OCI-LY7 (cell line): ENCODE results near the gene PLEKHO1. TPM values are rescaled to one million over a fixed set of nuclear protein-coding genes. Genes with fewer than 3 reads are reported as not detected.

ENCODE experiments used
- BruUV-seq: library from RNA; stranded (reverse); fragments of 400-500 nt; replicated peaks from 2 replicates; lab custom pipeline; 2021; lab: Mats Ljungman, UMichigan
- CTCF ChIA-PET: fragments of 300-600 bp; sonication (Branson Sonifier 250); formaldehyde crosslinking; loops from one replicate; lab custom pipeline; 2022; ENCODE audit warnings: antibody characterized with exemption; ENCODE audit not compliant: unreplicated experiment; lab: Charles Lee
- POLR2A ChIA-PET: fragments of 300-600 bp; sonication (Branson Sonifier 250); formaldehyde crosslinking; loops from one replicate; lab custom pipeline; 2022; ENCODE audit warnings: antibody characterized with exemption; lab: Charles Lee
- DNase-seq: peaks from one replicate; pipeline ENCODE4 v3.0.0-alpha.2; 2015; ENCODE audit warnings: low spot score
- H2AFZ ChIP-seq: fragments of 200-600 bp; sonication (generic), shearing (Covaris generic); 2 replicates; pipeline ENCODE4 v1.6.1; 2014; ENCODE audit warnings: mild to moderate bottlenecking, antibody characterized with exemption, low read length, moderate library complexity
- H3K27ac ChIP-seq: fragments of 200-600 bp; sonication (generic); 2 replicates; pipeline ENCODE4 v1.5.1; 2014; ENCODE audit warnings: mixed run types, low read depth, mild to moderate bottlenecking, moderate library complexity, low read length, inconsistent platforms; ENCODE audit not compliant: poor library complexity, severe bottlenecking
- H3K36me3 ChIP-seq: fragments of 200-600 bp; sonication (generic); 2 replicates; pipeline ENCODE4 v1.6.1; 2014; ENCODE audit warnings: mild to moderate bottlenecking, antibody characterized with exemption, low read length, moderate library complexity, mixed read lengths; ENCODE audit not compliant: insufficient read depth
- H3K4me1 ChIP-seq: fragments of 200-600 bp; sonication (generic); 2 replicates; pipeline ENCODE4 v1.5.1; 2014; ENCODE audit warnings: mild to moderate bottlenecking, low read length; ENCODE audit not compliant: insufficient read depth, poor library complexity, severe bottlenecking
- H3K4me2 ChIP-seq: fragments of 200-600 bp; sonication (generic); 2 replicates; pipeline ENCODE4 v1.6.1; 2014; ENCODE audit warnings: mild to moderate bottlenecking, low read length
- H3K4me3 ChIP-seq: fragments of 200-600 bp; sonication (generic); 2 replicates; pipeline ENCODE4 v1.5.1; 2014; ENCODE audit warnings: mild to moderate bottlenecking, low read depth, low read length; ENCODE audit not compliant: poor library complexity, severe bottlenecking
- H3K79me2 ChIP-seq: fragments of 200-600 bp; sonication (generic); 2 replicates; pipeline ENCODE4 v1.6.1; 2016; ENCODE audit warnings: low read depth, mild to moderate bottlenecking, low read length, moderate library complexity, mixed read lengths; ENCODE audit not compliant: insufficient read depth
- H3K9me2 ChIP-seq: fragments of 200-600 bp; sonication (generic); 2 replicates; pipeline ENCODE4 v1.6.1; 2016; ENCODE audit warnings: mild to moderate bottlenecking, low read length, mixed read lengths; ENCODE audit not compliant: insufficient read depth
- H3K9me3 ChIP-seq: fragments of 200-600 bp; sonication (generic); 2 replicates; pipeline ENCODE4 v1.6.1; 2014; ENCODE audit warnings: mild to moderate bottlenecking, mixed run types, low read length, mixed read lengths
- H4K20me1 ChIP-seq: fragments of 200-600 bp; sonication (generic); 2 replicates; pipeline ENCODE4 v1.6.1; 2014; ENCODE audit warnings: mild to moderate bottlenecking, antibody characterized with exemption, low read length, moderate library complexity, mixed read lengths; ENCODE audit not compliant: insufficient read depth
- EZH2phosphoT487 ChIP-seq: fragments of 200-600 bp; sonication (generic); IDR thresholded peaks from 2 replicates; pipeline ENCODE4 v1.6.1; 2018; ENCODE audit warnings: low read depth, borderline replicate concordance, mild to moderate bottlenecking, mixed run types, antibody characterized with exemption, low read length, moderate library complexity, mixed read lengths
- intact Hi-C: fragments of 100-400 bp; cut with micrococcal nuclease; formaldehyde crosslinking; loops from one replicate; pipeline ENCODE4 v1.10.0; 2022; ENCODE audit not compliant: unreplicated experiment
- total RNA-seq, 2 experiments: library from RNA; depleted of rRNA in 1 of 2; stranded (reverse); fragments of >200 nt in 1 of 2; shearing (Covaris generic) in 1 of 2; gene quantifications; 2 replicates each; pipeline ENCODE4 v1.2.3, GENCODE V29; 2014 to 2022
- TF ChIP-seq, protein P1 (sequence below): fragments of 200-600 bp; sonication (generic); conservative IDR thresholded peaks from 2 replicates; pipeline ENCODE4 v1.5.1; 2014; ENCODE audit warnings: mild to moderate bottlenecking, antibody characterized with exemption, low read length, moderate library complexity, mixed read lengths

PLEKHO1 gene
- total RNA-seq, 2 experiments from 2014 or later = 75.5 to 122 TPM

DNA sequence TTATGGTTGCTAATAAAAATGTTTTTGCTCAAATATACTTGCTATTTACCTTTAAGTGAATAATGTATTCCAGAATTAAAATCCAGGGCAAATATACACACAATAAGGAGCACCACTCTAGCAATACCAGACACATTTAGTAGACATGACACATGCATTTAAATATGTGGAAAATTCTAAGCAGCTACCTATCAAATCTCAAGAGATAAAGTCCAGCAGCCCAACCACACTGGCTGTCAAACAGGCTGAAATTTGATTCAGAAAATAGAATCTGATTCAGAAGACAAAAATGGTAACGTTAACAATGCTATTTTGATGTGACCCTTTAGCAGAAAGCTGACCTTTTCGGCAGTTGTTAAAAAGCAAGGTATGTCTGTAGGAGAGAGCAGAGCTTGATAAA is 42.3 kb downstream of the PLEKHO1 start:
- no TSS peak for BruUV-seq
- Histone ChIP-seq H2AFZ (no peak overlapping the region), H3K9me2 (no peaks in the 10 kb centered on the region), H3K36me3 (no peaks in the 10 kb centered on the region), H3K4me2 (no peak overlapping the region), H3K9me3 (no peaks in the 10 kb centered on the region), H4K20me1 (no peaks in the 10 kb centered on the region; the same call in 1 of the 2 replicates), H3K4me1 (peaks cover 7% of the 10 kb centered on the region), H3K4me3 (no peak overlapping the region), H3K79me2 (no peaks in the 10 kb centered on the region), H3K27ac (no peak overlapping the region)
- ChIA-PET CTCF (no interaction called here), POLR2A (no interaction called here)
- TF ChIP-seq, protein P1, sequence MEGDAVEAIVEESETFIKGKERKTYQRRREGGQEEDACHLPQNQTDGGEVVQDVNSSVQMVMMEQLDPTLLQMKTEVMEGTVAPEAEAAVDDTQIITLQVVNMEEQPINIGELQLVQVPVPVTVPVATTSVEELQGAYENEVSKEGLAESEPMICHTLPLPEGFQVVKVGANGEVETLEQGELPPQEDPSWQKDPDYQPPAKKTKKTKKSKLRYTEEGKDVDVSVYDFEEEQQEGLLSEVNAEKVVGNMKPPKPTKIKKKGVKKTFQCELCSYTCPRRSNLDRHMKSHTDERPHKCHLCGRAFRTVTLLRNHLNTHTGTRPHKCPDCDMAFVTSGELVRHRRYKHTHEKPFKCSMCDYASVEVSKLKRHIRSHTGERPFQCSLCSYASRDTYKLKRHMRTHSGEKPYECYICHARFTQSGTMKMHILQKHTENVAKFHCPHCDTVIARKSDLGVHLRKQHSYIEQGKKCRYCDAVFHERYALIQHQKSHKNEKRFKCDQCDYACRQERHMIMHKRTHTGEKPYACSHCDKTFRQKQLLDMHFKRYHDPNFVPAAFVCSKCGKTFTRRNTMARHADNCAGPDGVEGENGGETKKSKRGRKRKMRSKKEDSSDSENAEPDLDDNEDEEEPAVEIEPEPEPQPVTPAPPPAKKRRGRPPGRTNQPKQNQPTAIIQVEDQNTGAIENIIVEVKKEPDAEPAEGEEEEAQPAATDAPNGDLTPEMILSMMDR = no peak
- no peak for TF ChIP-seq EZH2phosphoT487
- no peak for DNase-seq
- intact Hi-C loops = no loop called here

DNA sequence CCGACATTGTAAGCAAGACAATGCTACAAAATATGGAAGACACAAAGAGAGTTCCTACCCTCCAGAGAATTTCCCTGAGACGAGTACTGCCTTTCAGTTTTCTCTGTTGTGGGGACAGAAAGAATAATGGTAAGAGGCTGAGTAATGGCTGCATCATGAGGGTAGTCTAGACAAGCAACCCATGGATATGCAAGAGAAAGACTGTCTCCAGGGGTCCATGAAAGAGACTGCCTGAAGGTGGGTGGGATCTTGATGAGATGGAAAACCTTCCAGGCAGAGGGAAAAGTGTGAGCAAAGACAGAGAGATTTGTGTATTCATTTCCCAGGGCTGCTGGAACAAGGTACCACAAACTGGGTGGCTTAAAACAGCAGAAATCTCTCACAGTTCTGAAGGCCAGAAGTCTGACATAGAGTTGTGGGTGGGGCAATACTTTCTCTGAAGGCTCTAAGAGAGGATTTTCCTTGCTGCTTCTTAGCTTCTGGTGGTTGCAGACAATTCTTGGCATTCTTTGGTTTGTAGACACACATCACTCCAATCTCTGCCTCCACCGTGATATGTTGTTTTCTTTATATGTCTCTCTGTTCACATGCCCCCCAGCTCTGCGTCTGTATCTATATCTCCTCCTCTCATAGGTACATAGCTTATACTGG is 44.8 kb downstream of the PLEKHO1 start:
- no peak overlapping the region for H3K4me2 ChIP-seq
- H3K79me2 ChIP-seq = no peaks in the 10 kb centered on the region
- DNase-seq = no peak
- no peaks in the 10 kb centered on the region for H3K4me1 ChIP-seq
- intact Hi-C loops = no loop called here
- no peaks in the 10 kb centered on the region for H3K36me3 ChIP-seq
- H3K9me3 ChIP-seq = no peaks in the 10 kb centered on the region
- CTCF ChIA-PET = no interaction called here
- TF ChIP-seq, protein P1 = no peak
- no peak for TF ChIP-seq EZH2phosphoT487
- H3K27ac ChIP-seq = no peak overlapping the region
- no peaks in the 10 kb centered on the region for H4K20me1 ChIP-seq
- BruUV-seq = no TSS peak
- no peak overlapping the region for H2AFZ ChIP-seq
- H3K4me3 ChIP-seq = no peak overlapping the region
- POLR2A ChIA-PET = interaction anchor here (0.7 kb wide), 1 partner anchor 22 kb away, joined by 3 read pairs; no protein-coding TSS in a partner anchor
- no peaks in the 10 kb centered on the region for H3K9me2 ChIP-seq

DNA sequence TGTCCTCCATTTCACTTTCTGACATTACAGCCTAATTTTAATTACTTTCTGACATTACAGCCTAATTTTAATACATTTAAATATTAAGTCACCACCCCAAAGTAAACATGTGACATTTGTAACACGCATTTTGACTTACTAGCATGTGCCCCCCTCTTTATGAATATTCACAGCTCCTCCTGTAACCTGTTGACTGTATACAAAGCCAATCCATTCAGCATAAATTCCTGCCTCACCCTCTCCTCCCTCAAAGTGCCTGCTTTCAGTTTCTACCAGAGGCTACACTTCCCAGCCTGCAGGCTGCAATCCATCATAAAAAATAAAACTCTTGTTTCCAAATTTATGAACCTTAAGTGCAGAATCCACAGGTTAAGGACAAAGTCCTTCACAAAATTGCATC is 46.7 kb downstream of the PLEKHO1 start:
- POLR2A ChIA-PET = no interaction called here
- Histone ChIP-seq H3K36me3 (no peaks in the 10 kb centered on the region), H3K4me2 (no peak overlapping the region), H3K4me3 (no peak overlapping the region), H3K9me3 (no peaks in the 10 kb centered on the region), H3K4me1 (no peaks in the 10 kb centered on the region), H2AFZ (no peak overlapping the region), H3K9me2 (no peaks in the 10 kb centered on the region), H3K79me2 (no peaks in the 10 kb centered on the region), H4K20me1 (no peaks in the 10 kb centered on the region), H3K27ac (no peak overlapping the region)
- TF ChIP-seq, protein P1 = no peak
- TF ChIP-seq EZH2phosphoT487 = no peak
- no peak for DNase-seq
- CTCF ChIA-PET = no interaction called here
- intact Hi-C loops = no loop called here
- BruUV-seq = no TSS peak
